Testis (tissue), 3 donors: ENCODE measurements around the gene CPEB4. TPM values are rescaled to one million over a fixed set of nuclear protein-coding genes. Genes with fewer than 3 reads are reported as not detected.

Experiments used
- DNase-seq: peaks from one replicate; pipeline ENCODE4 v3.0.0-alpha.2; 2019
- H3K27ac ChIP-seq, 2 donors: fragments of 200-600 bp; sonication (generic); one replicate each; pipeline ENCODE4 v1.5.1; 2019
- H3K27me3 ChIP-seq: fragments of 200-600 bp; sonication (generic); one replicate; pipeline ENCODE4 v1.5.1; 2019
- H3K36me3 ChIP-seq: fragments of 200-600 bp; sonication (generic); one replicate; pipeline ENCODE4 v1.5.1; 2017; ENCODE audit warnings: low read depth; ENCODE audit errors: missing control alignments
- H3K4me1 ChIP-seq: fragments of 200-600 bp; sonication (generic); one replicate; pipeline ENCODE4 v1.5.1; 2019
- H3K4me3 ChIP-seq, 2 donors: fragments of 200-600 bp; sonication (generic); one replicate each; pipeline ENCODE4 v1.5.1; 2017 to 2019
- H3K9me3 ChIP-seq: fragments of 200-600 bp; sonication (generic); one replicate; pipeline ENCODE4 v1.5.1; 2017
- CTCF ChIP-seq, 3 experiments: fragments of 450-650 bp in 2 of 3; fragments of 200-600 bp in 1 of 3; sonication (generic) in 1 of 3; IDR thresholded peaks; one replicate each; pipeline ENCODE4 v1.5.1; 2016 to 2019; ENCODE audit warnings: antibody characterized with exemption in 3 of 3, mild to moderate bottlenecking in 2 of 3, moderate library complexity in 1 of 3
- POLR2A ChIP-seq: fragments of 450-650 bp; IDR thresholded peaks from one replicate; pipeline ENCODE4 v1.6.1; 2017; ENCODE audit warnings: antibody characterized with exemption, mild to moderate bottlenecking, moderate library complexity
- WGBS, 2 donors: methylation state at CpG; one replicate each; pipeline ENCODE4 v1.1.5; 2018; 5-methylcytosine and 5-hydroxymethylcytosine counted together
- intact Hi-C: fragments of 100-400 bp; cut with DNase I; formaldehyde crosslinking; loops from one replicate; pipeline ENCODE4 v1.15.1; 2023; ENCODE audit warnings: low total_unique reads
- polyA plus RNA-seq: library from polyadenylated mRNA; stranded (reverse); fragments of 350-450 nt; fragmentation: Illumina TruSeq; extraction: RNeasy Lipid Tissue Mini Kit (QIAGEN cat#74804); gene quantifications from one replicate; pipeline ENCODE4 v1.2.3, GENCODE V29; 2014; ENCODE audit warnings: low read depth, low replicate concordance; ENCODE audit not compliant: insufficient read depth
- total RNA-seq, 2 donors: library from RNA; depleted of rRNA; stranded (reverse); fragments of >200 nt; gene quantifications; one replicate each; pipeline ENCODE4 v1.2.3, GENCODE V29; 2016

CPEB4 gene
- total and polyA plus RNA-seq, 3 donors from 2014 or later: 29.4 to 64.4 (median 52.9) TPM

- intact Hi-C loops: no loop called here
- no peaks in the 10 kb centered on the region for H3K36me3 ChIP-seq
- peaks cover 55% of the 10 kb centered on the region for H3K4me1 ChIP-seq
- TF ChIP-seq POLR2A (peak; percentile 18), CTCF (IDR thresholded peaks at IDR 0.05) (no peak)
- DNase-seq: peak; percentile 87
- no peaks in the 10 kb centered on the region for H3K9me3 ChIP-seq
- WGBS, 2 donors: 4% methylated on average over 19 of the region's 19 CpGs
- H3K4me3 ChIP-seq: peak overlapping the region; percentile 50 to 65
- H3K27ac ChIP-seq: peak overlapping the region; percentile 77 to 89
- no peaks in the 10 kb centered on the region for H3K27me3 ChIP-seq
Measured at GRCh38 chr5:173917788-173918786, 29.9 kb downstream of the CPEB4 start.

- 41 to 49% methylated on average over 2 of the region's 2 CpGs for WGBS, 2 donors
- H3K9me3 ChIP-seq: no peaks in the 10 kb centered on the region
- H3K4me1 ChIP-seq: peaks cover 55% of the 10 kb centered on the region
- no peaks in the 10 kb centered on the region for H3K36me3 ChIP-seq
- peak overlapping the region; percentile 77 to 89 for H3K27ac ChIP-seq
- TF ChIP-seq CTCF (IDR thresholded peaks at IDR 0.05) (no peak), POLR2A (no peak)
- no peaks in the 10 kb centered on the region for H3K27me3 ChIP-seq
- intact Hi-C loops: no loop called here
- no peak overlapping the region for H3K4me3 ChIP-seq
- DNase-seq: no peak
Measured at GRCh38 chr5:173919443-173919842, 31.3 kb downstream of the CPEB4 start.

GRCh38 chr5:173920024-173920753 is 32.0 kb downstream of the CPEB4 start:
- H3K27me3 ChIP-seq: no peaks in the 10 kb centered on the region
- H3K4me1 ChIP-seq: peaks cover 59% of the 10 kb centered on the region
- intact Hi-C loops: no loop called here

GRCh38 chr5:173920866-173921555 is 32.9 kb downstream of the CPEB4 start:
- peak overlapping the region; percentile 77 to 89 for H3K27ac ChIP-seq
- TF ChIP-seq POLR2A (no peak), CTCF (IDR thresholded peaks at IDR 0.05) (no peak)
- 62 to 75% methylated on average over 3 of the region's 3 CpGs for WGBS, 2 donors
- DNase-seq: no peak
- no peaks in the 10 kb centered on the region for H3K27me3 ChIP-seq
- H3K4me1 ChIP-seq: peaks cover 60% of the 10 kb centered on the region
- no peak overlapping the region for H3K4me3 ChIP-seq
- intact Hi-C loops: no loop called here
- H3K9me3 ChIP-seq: no peaks in the 10 kb centered on the region
- H3K36me3 ChIP-seq: no peaks in the 10 kb centered on the region

More at GRCh38 chr5:173920024-173920753, 32.0 kb downstream of the CPEB4 start:
- TF ChIP-seq CTCF (IDR thresholded peaks at IDR 0.05) (no peak), POLR2A (no peak)
- peak overlapping the region; percentile 77 to 89 for H3K27ac ChIP-seq
- 89 to 97% methylated on average over 3 of the region's 3 CpGs for WGBS, 2 donors
- DNase-seq: no peak
- no peaks in the 10 kb centered on the region for H3K9me3 ChIP-seq
- no peak overlapping the region for H3K4me3 ChIP-seq
- H3K36me3 ChIP-seq: no peaks in the 10 kb centered on the region
